ENCODE results near the gene SMAD9.
"Not testable (repeated sequence)": the region's sequence is repeated elsewhere in the genome, so short reads cannot be mapped to it uniquely, and the experiment has no call there.

The SMAD9 gene

GRCh38 chr13:36910545-36910944, 9.5 kb downstream of the SMAD9 start:
- no peak for DNase-seq

- no peak for DNase-seq
These were observed 12.2 kb downstream of the SMAD9 start for GRCh38 chr13:36907821-36908220.

- DNase-seq: no peak
These were observed 12.8 kb downstream of the SMAD9 start for GRCh38 chr13:36907266-36907665.

GRCh38 chr13:36905944-36906343, 14.1 kb downstream of the SMAD9 start:
- DNase-seq: no peak

- no peak for DNase-seq
These were observed 16.0 kb downstream of the SMAD9 start for GRCh38 chr13:36903925-36904595.

- no peak for DNase-seq
These were observed 22.9 kb downstream of the SMAD9 start for GRCh38 chr13:36897054-36897616.

- no peak for DNase-seq
These were observed 28.3 kb downstream of the SMAD9 start for GRCh38 chr13:36891752-36892151.

- DNase-seq: no peak
These were observed 31.4 kb downstream of the SMAD9 start for GRCh38 chr13:36888645-36889044.

- no peak for DNase-seq
These were observed 32.1 kb downstream of the SMAD9 start for GRCh38 chr13:36887758-36888521.

GRCh38 chr13:36885901-36886300, 34.1 kb downstream of the SMAD9 start:
- no peak for DNase-seq

GRCh38 chr13:36884235-36884634, 35.8 kb downstream of the SMAD9 start:
- no peak for DNase-seq

GRCh38 chr13:36883824-36884223, 36.2 kb downstream of the SMAD9 start:
- DNase-seq: no peak

- not testable (repeated sequence) for DNase-seq
These were observed 36.6 kb downstream of the SMAD9 start for GRCh38 chr13:36883392-36883791.

- DNase-seq: no peak
These were observed 37.1 kb downstream of the SMAD9 start for GRCh38 chr13:36882829-36883390.

GRCh38 chr13:36880961-36881360, 39.1 kb downstream of the SMAD9 start:
- no peak for DNase-seq

- no peak for DNase-seq
These were observed 40.7 kb downstream of the SMAD9 start for GRCh38 chr13:36879218-36879938.

- DNase-seq: no peak
These were observed 44.1 kb downstream of the SMAD9 start for GRCh38 chr13:36875961-36876360.

- DNase-seq: no peak
These were observed 44.6 kb downstream of the SMAD9 start for GRCh38 chr13:36875431-36875830.

- DNase-seq: no peak
These were observed 47.4 kb downstream of the SMAD9 start for GRCh38 chr13:36872621-36873020.

GRCh38 chr13:36870050-36870692, 49.9 kb downstream of the SMAD9 start:
- no peak for DNase-seq

- no peak for DNase-seq
These were observed 53.8 kb downstream of the SMAD9 start for GRCh38 chr13:36866232-36866631.

- no peak for DNase-seq
These were observed 54.8 kb downstream of the SMAD9 start for GRCh38 chr13:36865265-36865664.

GRCh38 chr13:36862722-36863121, 57.3 kb downstream of the SMAD9 start:
- no peak for DNase-seq
